SHP77 (cell line): ENCODE measurements around the gene LANCL3.
"Not testable (repeated sequence)": the region's sequence is repeated elsewhere in the genome, so short reads cannot be mapped to it uniquely, and the experiment has no call there.

Experiments
- DNase-seq, 2 experiments: peaks; one replicate each; lab custom pipeline; 2025; lab: John Stamatoyannopoulos, UW

LANCL3 gene

DNA sequence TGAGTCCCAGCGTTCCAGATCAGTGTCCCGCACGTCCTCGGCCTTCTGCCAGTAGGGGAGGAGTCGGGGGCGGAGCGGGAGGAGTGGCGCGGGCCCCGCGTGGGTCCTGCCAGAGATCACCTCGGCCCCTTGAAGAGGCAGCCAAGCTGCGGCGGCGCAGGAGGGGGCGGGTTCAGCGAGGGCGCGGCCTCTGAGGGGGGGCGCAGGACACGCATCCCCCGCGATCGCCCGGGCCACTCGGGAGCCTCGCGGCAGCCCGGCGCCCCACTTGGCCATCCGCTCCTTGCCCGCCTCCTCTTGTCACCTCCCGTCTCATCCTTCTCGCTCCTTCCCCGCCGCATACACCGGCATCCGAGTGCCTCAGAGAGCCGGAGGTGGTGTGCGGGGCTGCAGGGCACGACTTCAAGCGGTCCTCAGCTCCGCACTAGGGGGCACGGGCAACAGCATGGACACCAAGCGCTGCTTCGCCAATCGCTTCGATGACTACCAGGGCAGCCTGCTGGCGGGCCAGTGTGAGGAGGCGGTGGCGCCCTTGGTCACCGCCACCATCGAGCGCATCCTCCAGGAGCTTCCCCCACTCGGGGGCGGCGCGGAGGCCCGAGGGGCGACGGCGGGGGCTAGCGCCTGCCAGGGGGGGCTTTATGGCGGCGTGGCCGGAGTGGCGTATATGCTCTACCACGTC is at the start of gene LANCL3:
TSS of gene LANCL3 (plus strand) at position 236 of the 682 bp plus-strand sequence. CDS start at position 446, 210 bp downstream.
- not testable (repeated sequence) for DNase-seq

DNA sequence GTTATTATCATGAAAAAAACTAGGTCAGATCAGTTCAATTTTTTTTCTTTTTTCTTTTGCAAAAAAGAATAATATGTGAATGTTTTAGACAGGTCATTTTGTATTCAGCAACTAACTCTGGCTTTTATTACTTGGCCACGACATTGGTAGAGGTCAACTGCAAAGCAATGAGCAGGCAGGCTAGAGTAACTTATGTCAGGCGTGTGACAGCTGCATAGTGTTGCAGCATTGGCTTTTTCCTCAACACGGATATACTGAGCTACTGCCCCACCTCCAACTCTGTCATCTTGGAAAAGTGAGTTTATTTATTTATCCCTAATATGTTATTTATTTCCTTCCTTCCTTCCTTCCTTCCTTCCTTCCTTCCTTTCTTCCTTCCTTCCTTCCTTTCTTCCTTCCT is 47.8 kb upstream of the LANCL3 start:
- DNase-seq: not testable (repeated sequence)

DNA sequence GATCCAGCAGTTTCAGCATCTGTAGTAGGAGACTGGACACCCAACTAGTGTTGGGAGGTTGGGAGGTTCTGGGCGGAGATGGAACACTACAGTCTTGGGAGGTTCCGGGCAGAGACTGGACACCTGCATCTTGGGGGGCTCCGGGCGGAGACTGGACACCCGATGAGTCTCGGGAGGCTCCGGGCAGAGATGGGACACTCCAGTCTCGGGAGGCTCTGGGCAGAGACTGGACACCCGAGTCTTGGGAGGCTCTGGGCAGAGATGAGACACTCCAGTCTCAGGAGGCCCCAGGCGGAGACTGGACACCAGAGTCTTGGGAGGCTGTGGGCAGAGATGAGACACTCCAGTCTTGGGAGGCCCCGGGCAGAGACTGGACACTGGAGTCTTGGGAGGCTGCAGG is 29.5 kb upstream of the LANCL3 start:
- no peak for DNase-seq

DNA sequence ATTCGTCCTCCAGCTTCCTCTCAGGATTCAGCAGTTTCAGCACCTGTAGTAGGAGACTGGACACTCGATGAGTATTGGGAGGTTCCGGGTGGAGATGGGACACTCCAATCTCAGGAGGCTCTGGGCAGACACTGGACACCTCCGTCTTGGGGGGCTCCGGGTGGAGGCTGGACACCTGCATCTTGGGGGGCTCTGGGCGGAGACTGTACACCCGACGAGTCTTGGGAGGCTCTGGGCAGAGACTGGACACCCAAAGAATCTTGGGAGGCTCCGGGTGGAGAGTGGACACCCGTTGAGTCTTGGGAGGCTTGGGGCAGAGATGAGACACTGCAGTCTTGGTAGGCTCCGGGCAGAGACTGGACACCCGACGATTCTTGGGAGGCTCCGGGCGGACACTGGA is 28.7 kb upstream of the LANCL3 start:
- no peak for DNase-seq

DNA sequence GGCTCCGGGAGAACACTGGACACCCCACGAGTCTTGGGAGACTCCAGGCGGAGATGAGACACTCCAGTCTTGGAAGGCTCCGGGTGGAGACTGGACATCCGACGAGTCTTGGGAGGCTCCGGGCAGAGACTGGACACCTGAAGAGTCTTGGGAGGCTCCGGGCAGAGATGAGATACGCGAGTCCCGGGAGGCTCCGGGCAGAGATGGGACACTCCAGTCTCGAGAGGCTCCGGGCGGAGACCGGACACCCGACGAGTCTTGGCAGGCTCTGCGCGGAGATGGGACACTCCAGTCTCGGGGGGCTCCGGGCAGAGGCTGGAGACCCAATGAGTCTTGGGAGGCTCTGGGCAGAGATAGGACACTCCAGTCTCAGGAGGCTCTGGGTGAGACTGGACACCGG is 28.1 kb upstream of the LANCL3 start:
- DNase-seq: no peak

DNA sequence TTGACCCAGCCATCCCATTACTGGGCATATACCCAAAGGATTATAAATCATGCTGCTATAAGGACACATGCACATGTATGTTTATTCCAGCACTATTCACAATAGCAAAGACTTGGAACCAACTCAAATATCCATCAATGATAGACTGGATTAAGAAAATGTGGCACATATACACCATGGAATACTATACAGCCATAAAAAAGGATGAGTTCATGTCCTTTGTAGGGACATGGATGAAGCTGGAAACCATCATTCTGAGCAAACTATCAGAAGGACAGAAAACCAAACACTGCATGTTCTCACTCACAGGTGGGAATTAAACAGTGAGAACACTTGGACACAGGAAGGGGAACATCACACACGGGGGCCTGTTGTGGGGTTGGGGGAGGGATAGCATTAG is 26.9 kb upstream of the LANCL3 start:
- DNase-seq: not testable (repeated sequence)

DNA sequence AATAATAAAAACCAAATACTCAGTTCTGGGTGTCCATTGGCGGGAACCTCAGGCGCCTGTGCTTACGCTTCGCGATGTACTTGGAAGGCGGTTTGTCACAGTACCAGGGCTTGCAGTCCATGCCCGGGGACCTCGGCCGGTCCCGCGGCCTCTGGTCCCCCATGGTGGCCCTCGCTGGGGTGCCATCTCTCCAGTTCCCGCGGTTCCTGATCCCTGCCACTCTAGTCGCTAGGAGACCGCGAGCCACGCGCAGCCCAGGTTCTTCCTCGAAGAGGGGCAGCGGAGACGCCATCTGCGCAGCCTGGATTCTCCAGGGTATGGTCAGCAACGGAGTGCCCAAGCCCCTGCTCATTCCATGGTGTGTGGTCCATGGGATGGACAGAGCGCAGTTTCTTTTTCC is 26.4 kb upstream of the LANCL3 start:
- no peak for DNase-seq

DNA sequence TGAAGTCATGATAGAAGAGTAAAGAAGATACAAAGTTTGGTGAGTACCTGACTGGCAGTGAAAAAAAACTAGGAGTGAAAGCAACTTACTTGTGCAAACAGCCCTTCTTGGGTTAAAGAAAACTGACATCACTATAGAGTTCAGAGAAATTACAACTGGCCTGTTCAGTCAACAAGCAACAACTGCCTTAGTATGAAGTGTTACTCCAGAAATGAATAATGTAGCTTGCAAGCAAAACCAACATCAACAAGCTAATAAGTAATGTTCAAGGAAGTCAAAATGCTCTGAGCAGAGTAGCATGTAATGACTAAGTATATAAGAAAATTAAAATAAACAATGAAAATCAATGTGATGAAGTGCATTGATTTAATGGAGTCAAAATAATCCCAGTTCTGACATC is 21.8 kb upstream of the LANCL3 start:
- not testable (repeated sequence) for DNase-seq

DNA sequence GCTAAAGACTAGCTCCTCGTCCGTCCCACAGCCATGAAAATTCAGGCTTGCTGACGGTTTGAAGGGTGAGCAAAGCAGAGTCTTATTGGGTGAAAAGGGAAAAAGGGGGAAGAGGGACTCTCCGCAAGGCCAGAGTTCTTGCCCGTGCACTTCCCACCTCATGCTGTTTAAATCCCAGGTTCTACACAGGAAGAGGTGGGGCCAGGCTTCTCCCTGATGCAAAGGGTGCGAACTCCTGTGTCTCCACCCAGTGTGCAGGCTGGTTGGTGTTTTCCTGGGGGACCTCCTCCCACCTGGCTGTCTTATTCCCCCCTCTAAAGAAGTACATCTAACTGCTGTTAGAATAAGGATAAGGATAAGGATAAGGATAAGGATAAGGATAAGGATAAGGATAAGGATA is 18.0 kb upstream of the LANCL3 start:
- DNase-seq: no peak

DNA sequence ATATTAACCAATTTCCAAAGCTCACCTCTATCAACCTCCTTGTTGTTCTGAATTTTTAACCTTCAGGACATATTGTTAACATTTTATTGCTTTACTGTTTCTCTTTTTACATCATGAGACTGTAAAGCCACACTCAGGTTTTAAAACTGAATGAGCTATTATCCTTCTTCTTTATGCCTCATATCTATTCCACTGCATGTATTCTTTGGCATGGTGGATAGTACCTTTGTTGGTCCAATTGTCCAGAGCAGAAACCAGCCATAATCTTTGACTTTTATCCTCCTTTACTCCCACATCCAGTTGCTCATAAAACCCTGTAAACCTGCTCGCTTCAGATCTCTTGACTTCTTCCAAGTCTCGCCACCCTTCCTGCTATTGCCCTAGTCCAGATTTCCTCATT is 6.2 kb upstream of the LANCL3 start:
- not testable (repeated sequence) for DNase-seq

DNA sequence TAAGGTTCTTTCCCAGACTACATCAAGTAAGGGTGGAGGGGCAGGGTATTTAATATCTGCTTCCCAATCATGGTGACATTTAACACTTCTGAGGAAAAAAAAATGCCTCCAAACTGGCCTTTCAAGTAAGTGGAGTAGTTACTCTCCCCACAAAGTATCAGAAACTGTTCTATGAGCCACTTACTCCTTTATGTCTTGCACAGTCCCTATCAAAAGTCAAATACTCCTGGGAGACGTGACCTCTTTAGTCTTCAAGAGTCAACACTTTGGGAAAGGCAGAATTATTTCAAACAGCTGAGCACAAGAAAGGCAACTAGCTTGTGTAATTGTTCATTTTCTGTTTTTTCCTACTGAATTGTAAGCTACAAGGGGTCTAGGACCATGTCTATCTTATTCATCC is 1.1 kb upstream of the LANCL3 start:
- DNase-seq: not testable (repeated sequence)

DNA sequence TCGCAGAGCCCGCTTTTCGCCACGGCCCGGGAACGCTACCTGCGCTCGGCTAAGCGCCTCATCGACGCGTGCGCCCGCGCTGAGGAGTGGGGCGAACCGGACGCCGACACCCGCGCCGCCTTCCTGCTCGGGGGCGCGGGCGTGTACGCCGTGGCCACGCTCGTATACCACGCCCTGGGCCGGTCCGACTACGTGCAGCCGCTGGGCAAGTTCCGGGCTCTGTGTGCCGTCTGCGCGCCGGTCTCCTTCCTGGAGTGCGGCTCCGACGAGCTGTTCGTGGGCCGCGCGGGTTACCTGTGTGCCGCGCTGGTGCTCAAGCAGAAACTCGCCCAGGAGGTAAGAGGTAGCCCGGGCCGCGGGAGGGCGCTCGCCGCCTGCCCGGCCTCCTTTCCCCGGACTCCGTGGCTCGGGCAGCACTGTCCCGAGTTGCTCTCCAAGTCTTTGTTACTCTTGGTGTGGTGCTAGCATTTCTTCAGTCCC is 687 bp downstream of the LANCL3 start:
- not testable (repeated sequence) for DNase-seq

DNA sequence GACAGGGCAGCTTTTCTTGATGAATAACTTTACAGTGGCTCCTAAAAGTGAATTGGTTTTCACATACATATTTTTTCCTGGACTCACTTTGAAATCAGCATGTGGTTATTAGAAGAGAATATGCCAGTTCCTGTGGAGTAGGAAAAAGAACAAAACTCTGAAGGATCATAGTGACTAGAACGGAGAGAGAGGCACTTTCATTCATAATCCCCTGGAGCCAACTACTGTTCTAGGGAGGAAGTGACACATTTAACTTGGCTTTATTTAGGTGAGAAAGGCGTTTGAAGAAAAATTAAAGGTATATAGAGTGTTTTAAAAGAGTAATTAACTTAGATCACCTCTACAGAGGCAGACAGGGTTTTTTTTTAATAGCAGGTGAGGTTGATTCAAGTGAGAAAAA is 1.7 kb downstream of the LANCL3 start:
- DNase-seq: not testable (repeated sequence)

DNA sequence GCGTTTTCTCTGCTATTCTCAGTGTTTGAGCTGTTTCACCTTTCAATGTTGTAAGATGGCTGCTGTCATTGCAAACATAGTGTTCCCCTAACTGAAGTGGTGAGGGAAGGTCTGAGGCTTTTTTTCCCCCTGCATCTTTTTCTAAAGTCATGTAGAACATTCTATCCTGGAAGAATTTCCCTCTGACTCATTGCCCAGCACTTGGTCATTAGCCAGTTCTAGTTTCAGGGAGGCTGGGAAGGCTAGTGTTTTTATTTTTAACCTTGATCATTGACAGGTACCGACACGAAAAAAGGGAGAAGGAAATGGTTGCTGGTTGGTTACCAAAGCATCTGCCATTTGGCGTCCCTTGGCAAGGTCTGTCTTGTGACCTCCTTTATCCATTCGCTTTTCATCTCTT is 6.6 kb downstream of the LANCL3 start:
- DNase-seq: no peak

DNA sequence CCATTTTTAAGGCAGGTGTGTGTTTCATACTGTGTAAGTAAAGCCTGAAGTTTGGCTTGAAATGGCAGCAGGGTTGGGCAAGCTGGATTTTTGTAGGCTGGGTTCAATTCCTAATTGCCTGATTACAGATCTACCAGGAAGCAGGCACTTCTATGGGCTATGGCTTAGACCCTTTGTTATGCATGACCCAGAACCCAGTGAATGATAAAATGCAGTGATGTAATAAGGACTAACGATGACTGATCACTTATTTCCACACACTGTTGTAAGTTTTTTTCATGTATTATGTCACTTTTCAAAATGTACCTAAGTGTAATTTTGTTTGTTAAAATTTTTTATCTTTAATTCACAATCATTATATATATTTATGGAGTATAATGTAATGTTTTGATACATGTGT is 8.6 kb downstream of the LANCL3 start:
- no peak for DNase-seq

DNA sequence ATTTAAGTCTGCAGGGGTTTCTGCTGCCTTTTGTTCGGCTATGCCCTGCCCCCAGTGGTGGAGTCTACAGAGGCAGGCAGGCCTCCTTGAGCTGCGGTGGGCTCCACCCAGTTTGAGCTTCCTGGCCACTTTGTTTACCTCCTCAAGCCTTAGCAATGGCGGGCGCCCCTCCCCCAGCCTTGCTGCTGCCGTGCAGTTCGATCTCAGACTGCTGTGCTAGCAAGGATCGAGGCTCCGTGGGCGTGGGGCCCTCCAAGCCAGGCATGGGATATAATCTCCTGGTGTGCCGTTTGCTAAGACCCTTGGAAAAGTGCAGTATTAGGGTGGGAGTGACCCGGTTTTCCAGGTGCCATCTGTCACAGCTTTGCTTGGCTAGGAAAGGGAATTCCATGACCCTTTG is 15.9 kb downstream of the LANCL3 start:
- DNase-seq: not testable (repeated sequence)

DNA sequence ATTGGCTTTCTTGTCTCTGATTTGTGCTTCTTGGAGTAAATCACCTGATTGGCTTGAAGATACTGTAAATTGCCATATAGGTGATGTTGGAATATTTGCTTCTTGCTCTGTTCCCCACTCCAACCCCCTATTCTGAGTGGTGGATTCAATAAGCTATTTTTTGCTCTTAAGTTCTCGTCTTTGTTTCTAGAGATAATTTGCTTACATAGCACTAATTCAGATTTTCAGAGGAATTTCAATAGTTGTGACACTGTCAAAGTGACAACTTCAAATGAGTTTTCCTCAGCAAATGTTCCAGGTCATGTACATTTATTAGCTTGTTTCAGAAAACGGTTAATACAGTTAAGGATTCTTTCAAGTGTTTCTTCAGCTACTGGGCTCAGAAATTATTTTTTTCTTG is 18.6 kb downstream of the LANCL3 start:
- DNase-seq: no peak

DNA sequence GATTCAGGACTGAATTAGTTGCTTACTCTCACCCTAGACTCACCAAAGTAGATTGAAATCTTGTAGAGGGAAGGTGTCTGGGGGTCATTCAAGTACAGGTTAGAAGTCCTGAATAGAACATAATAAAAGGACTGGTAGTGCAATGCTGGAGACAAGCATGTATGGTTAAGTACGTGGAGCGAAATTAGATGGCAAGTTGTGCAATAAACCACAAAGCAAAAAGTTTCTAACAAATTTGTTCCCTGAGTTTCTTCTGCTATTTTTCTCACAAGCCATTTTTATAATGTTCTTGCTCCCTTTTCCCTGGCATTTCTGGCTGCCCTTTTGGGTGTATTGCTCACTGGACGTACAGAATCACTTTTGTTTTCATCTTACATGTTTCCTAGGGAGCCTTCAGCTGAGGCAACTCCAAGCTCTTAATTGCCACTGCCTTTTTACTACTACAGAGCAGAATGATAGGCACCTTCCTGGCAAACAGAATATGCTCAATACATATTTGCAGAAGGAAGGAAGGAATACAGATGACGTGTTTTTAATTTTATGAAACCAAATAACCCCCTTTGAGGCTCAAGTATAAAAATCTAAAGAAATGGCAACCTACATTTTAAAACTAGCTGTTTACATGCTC is 23.4 kb downstream of the LANCL3 start:
- DNase-seq: no peak

DNA sequence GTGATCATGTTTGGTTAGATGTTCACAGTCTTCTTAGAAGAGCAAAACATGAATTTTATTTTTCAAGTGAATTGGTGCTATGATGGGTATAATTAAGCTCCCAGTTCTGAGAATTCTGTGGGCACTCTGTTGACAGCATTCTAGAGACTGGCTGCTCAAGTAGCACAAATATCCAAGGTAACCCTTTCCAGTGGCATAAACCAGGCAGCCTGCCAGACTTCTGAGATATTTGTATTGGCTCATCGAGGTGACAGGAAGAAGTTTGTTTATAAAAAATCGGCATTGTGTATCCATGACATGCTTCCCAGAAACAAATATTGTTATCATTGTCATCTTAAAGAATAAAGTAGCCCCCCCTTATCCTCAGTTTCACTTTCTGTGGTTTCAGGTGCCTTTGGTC is 28.3 kb downstream of the LANCL3 start:
- no peak for DNase-seq

DNA sequence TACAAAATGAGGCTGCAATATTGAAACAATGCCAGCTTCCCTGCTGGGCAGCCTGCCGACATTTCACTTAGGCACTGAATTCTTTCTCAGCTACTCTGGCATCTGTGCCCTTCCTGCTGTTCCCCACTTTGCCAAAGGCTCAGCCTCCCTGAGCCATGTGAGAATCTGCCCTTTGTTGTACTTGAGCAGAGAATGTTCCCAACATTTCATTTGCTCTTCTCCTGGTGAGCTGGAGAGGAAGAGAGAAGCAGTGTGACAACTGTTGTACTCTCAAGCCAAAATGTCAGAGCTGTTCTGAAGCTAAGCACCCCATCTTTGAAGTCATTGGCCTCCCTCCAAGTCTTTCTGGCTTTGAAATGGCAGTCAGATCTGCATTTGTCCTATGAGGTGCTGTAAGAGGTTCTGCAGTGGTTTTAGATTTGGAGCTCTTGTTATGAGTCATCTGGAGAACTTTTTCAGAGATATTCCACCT is 32.5 kb downstream of the LANCL3 start:
- no peak for DNase-seq

DNA sequence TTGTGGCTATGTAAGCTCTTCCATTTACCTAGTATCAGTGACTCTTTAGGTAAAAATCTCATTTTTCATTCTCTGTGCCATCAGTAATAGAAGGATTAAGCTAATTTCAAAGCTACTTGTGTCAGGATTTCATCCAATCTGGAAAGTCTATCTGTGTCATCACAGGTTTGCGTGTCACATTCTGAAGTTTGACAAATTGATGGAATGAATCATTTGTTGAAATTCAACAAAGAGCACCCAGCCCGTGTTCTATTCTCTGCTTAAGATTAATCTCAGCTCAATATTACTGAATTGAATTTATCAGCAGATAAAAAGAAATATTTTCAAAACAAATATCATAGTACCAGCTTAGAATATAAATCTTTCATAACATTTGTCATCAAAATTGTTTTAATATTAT is 35.8 kb downstream of the LANCL3 start:
- DNase-seq: no peak

DNA sequence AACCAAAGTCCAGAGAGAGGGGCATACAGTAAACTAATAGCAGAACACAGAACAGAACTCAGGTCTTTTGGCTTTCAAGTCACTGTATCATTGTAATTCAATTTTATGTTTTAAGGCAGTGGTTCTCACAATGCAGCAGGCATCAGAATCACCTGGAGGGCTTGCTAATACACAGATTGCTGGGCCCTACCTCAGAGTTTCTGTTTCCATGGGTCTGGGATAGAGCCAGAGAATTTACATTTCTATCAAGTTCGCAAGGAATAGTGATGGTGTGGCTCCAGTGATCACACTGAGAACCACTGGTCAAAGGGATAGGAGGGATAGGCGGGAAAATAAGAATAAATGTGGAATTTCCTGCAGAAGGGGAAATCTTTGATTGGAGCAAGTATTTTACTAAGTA is 36.7 kb downstream of the LANCL3 start:
- no peak for DNase-seq

DNA sequence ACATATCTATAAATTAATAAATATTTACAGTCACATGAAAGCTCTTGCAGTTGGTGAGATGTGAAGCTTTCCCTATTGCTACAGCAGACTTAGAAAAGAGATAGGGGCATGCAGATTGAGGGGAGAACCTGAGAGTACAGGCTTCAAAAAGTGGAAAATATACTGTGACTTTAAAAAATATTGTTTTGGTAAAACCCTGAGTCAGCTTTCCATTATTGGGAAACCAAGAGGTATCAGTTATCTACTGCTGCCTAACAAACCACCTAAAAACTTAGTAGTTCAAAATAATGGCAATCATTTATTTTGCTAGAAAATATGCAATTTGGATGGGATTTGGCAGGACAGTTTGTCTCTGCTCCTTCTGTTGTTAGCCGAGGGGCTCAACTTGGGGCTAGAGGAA is 38.3 kb downstream of the LANCL3 start:
- DNase-seq: no peak

DNA sequence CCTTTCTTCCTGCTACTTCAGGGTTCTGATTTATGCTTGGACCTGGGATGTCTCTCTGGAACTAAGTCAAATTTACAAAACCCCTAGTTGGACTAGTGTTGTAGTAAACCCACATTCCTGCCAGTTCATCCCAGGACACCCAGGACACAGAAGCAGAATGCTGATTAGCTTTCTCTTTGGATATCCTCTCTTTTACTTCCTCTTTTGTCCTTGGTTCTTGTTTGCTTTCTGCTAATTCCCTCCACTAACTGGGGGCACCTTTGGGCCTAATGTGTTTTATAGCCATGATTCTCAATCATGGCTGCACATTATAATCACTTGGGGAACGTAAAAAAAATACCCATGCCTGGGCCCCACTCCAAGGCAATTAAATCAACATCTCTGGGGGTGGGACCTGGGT is 42.5 kb downstream of the LANCL3 start:
- DNase-seq: no peak
